Body of pancreas (tissue), 4 donors: ENCODE measurements around the gene ZNF584.
A peak's percentile ranks its signal among the peaks of the same experiment; 100 is the strongest.

ENCODE experiments used
- CTCF ChIP-seq, 7 experiments: fragments of 450-650 bp in 4 of 7; fragments of 200-600 bp in 3 of 7; sonication (generic) in 3 of 7; IDR thresholded peaks; one replicate each; pipeline ENCODE4 v1.5.1; 2016 to 2019; ENCODE audit warnings: antibody characterized with exemption in 7 of 7
- POLR2A ChIP-seq, 3 donors: fragments of 450-650 bp; IDR thresholded peaks; one replicate each; pipeline ENCODE4 v1.6.1; 2016; ENCODE audit warnings: antibody characterized with exemption in 3 of 3, mild to moderate bottlenecking in 2 of 3

GRCh38 chr19:58408152-58409009, at the start of gene ZNF584:
- TF ChIP-seq CTCF (IDR thresholded peaks at IDR 0.05), result peak in 2 of 7 experiments; percentile 10 to 24
- TF ChIP-seq POLR2A (IDR thresholded peaks at IDR 0.05), result peak; percentile 56 to 90 (median 84)
